PFSK-1 (cell line): ENCODE measurements around the gene PNPLA8. TPM values are rescaled to one million over a fixed set of nuclear protein-coding genes. Genes with fewer than 3 reads are reported as not detected.

Experiments
- FOXP2 ChIP-seq: optimal IDR thresholded peaks from 2 replicates; pipeline ENCODE3; 2011; ENCODE audit warnings: borderline replicate concordance, control low read depth, inconsistent platforms; ENCODE audit not compliant: insufficient read depth; ENCODE audit errors: extremely low read length, extremely low read depth
- POLR2AphosphoS5 ChIP-seq: IDR thresholded peaks from 2 replicates; pipeline ENCODE4 v1.6.1; 2012; ENCODE audit warnings: low read depth, mild to moderate bottlenecking, control low read depth, low read length, moderate library complexity
- REST ChIP-seq, 2 experiments: IDR thresholded peaks; 2 replicates each; pipeline versions ENCODE4 v1.6.1 to v1.8.0; 2011 to 2012; ENCODE audit warnings: low read depth in 2 of 2, low read length in 2 of 2, control low read depth in 1 of 2, inconsistent platforms in 1 of 2, mild to moderate bottlenecking in 1 of 2, moderate library complexity in 1 of 2; ENCODE audit not compliant: insufficient read depth in 1 of 2
- SIN3A ChIP-seq: IDR thresholded peaks from 2 replicates; pipeline ENCODE4 v1.6.1; 2012; ENCODE audit warnings: mild to moderate bottlenecking, low read length, moderate library complexity, borderline replicate concordance; ENCODE audit not compliant: insufficient read depth
- TAF1 ChIP-seq: IDR thresholded peaks from 2 replicates; pipeline ENCODE4 v1.6.1; 2012; ENCODE audit warnings: low read length, control low read depth, borderline replicate concordance; ENCODE audit not compliant: insufficient read depth
- polyA plus RNA-seq: library from polyadenylated mRNA; unstranded; fragments of >200 nt; gene quantifications from one replicate; pipeline ENCODE4 v1.2.1, GENCODE V29; 2012; ENCODE audit warnings: low read depth, missing spikeins; ENCODE audit not compliant: insufficient read length

Gene PNPLA8, protein sequence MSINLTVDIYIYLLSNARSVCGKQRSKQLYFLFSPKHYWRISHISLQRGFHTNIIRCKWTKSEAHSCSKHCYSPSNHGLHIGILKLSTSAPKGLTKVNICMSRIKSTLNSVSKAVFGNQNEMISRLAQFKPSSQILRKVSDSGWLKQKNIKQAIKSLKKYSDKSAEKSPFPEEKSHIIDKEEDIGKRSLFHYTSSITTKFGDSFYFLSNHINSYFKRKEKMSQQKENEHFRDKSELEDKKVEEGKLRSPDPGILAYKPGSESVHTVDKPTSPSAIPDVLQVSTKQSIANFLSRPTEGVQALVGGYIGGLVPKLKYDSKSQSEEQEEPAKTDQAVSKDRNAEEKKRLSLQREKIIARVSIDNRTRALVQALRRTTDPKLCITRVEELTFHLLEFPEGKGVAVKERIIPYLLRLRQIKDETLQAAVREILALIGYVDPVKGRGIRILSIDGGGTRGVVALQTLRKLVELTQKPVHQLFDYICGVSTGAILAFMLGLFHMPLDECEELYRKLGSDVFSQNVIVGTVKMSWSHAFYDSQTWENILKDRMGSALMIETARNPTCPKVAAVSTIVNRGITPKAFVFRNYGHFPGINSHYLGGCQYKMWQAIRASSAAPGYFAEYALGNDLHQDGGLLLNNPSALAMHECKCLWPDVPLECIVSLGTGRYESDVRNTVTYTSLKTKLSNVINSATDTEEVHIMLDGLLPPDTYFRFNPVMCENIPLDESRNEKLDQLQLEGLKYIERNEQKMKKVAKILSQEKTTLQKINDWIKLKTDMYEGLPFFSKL
- polyA plus RNA-seq: 14.8 TPM

DNA sequence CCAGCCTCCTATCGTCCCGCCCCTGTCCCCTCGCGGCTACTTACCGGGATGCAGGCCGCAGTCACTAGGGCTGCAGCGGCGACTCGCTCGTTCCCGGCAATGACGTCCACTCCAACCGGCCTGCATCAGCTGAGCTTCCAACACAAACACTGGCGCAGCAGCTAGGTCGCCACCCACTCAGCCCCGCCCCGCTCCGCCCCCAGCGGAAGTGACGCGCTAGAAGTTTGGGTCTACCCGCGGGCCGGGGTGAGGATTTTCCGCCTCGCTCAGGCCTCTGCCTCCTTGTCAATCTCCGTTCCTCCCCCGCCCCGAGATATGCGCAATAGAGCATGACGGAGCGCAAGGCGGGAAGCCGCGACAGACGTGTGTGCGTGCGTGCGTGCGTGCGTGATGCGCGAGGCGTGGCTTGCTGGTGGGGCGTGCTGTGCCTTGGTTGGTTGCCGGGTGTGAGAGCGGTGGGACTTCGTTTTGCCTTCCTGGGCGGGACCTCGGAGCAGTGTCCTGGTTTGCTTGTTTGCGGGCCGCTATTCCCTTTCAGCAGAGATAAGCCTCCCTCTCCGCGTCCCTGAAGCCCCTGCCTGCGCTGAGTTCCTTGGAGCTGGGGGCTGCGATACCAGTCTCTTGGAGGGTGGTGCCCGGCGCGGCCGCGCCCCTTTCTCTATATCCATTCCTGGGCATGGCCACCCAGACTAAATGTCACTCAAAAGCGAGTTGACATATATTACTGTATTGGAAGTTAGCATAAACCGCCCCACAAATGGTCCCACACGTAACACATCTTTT lies at the start of gene PNPLA8:
PNPLA8 (minus strand) TSS at position 151 of the 783 bp plus-strand sequence. CDS start 10,644 bp downstream, outside the sequence.
- TF ChIP-seq FOXP2: peak; percentile 77
- TF ChIP-seq REST (IDR thresholded peaks at IDR 0.05; ENCODE audit: insufficient read depth in 1 of 2, low read depth in 2 of 2, low read length in 2 of 2): 0 out of 4 replicates have a peak, but pooled peaks of 1 of the 2 experiments have one; percentile 19
- peak; percentile 91 for TF ChIP-seq POLR2AphosphoS5
- peak; percentile 97 for TF ChIP-seq SIN3A
- peak; percentile 67; the same call in 1 of the 2 replicates for TF ChIP-seq TAF1

DNA sequence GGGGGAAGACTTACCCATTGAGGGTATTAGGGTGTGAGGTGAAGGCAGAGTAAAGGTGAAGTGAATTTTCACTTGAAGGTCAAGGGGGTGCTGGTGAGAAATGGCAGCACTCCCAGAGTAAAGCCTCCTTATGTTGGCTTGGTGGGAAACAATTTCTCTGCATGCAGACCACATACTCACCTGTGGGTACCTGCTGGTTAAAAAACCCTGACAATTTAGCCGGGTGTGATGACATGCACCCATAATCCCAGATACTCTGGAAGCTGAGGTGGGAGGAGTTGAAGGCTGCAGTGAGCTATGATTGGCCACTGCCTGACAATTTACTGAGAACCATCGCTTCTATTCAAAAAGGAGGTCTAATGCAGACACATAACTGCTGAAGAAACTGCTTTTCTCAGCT lies 49.2 kb upstream of the PNPLA8 start:
- no peak for TF ChIP-seq REST (IDR thresholded peaks at IDR 0.05; ENCODE audit: insufficient read depth in 1 of 2, low read depth in 2 of 2, low read length in 2 of 2)
- TF ChIP-seq TAF1: no peak
- TF ChIP-seq POLR2AphosphoS5: no peak

DNA sequence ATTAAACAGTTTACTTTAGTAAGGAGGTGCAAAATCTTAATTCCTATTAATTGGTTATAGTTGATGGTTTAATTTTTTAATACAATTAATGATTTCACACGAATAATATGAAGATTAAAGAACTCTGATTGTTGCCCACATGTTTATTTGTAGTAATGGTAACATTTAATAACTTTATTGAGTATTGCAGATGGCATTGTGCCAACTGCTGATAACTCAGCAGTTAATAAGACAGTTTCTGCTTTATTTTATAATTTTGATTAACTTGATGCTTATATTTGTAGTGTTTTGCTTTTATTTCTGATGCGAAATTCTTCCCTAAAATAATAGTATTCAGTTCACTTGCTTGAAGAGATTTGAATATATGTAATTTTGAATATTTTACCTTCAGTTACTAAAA lies 46.5 kb upstream of the PNPLA8 start:
- TF ChIP-seq POLR2AphosphoS5: no peak
- TF ChIP-seq FOXP2: no peak
- TF ChIP-seq SIN3A: no peak
- no peak for TF ChIP-seq TAF1
- no peak for TF ChIP-seq REST (IDR thresholded peaks at IDR 0.05; ENCODE audit: insufficient read depth in 1 of 2, low read depth in 2 of 2, low read length in 2 of 2)

GRCh38 chr7:108570146-108570755 lies 44.3 kb upstream of the PNPLA8 start:
- TF ChIP-seq SIN3A: peak; percentile 35; the same call in 1 of the 2 replicates
- TF ChIP-seq REST (IDR thresholded peaks at IDR 0.05; ENCODE audit: insufficient read depth in 1 of 2, low read depth in 2 of 2, low read length in 2 of 2): no peak
